ENCODE measurements around the gene GAST.

GAST gene

DNA sequence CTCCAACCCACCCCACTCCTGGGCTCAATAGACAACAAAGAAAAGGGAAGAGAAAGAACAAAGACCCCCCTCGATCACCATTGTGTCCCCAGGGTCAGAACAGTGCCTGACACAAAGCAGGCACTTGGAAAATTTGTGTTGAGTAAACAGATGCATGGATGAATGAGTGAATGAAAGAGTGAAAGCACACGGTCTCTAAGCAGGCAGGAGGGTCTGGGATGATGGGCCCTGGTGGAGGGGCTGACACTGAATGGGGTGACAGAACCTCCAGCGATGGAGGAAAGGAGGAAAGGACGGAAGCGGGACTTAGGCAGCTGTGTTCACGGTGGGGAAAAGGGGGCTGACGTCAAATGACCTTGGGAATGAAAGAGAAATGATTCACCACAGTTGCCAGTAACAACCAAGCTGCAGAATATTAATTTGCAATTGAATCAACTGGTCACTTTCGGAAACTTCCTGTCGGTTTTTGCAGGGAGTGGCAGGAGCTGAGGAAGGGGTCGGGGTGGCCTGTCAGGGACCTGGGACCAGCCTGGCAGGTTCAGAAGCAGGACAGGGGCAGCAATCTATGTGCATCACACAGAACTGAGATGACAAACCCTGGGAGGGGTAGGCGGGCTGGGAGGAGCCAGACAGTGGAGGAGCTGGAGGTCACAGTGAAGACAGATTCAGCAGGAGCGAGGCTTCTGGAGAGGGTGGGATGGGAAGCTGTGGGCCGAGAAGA lies 6.7 kb upstream of the GAST start:
- Histone ChIP-seq H3K4me3 (ENCODE audit: low read length in 2 of 2) (no peak overlapping the region), H2AK5ac (ENCODE audit: low read depth, low read length) (peak overlapping the region; percentile 21), H3K27ac (replicated peaks; ENCODE audit: low read length) (no peak overlapping the region), H3K27me3 (ENCODE audit: control insufficient read depth in 3 of 3, insufficient read depth in 3 of 3, low read depth in 1 of 3, low read length in 3 of 3) (no peaks in the 10 kb centered on the region), H4K91ac (ENCODE audit: low read depth, low read length, poor library complexity) (no peak overlapping the region), H2BK15ac (ENCODE audit: low read length) (no peak overlapping the region), H3K18ac (ENCODE audit: low read length) (no peak overlapping the region), H3K4me2 (ENCODE audit: insufficient read depth, low read length, poor library complexity, severe bottlenecking) (no peak overlapping the region), H2BK120ac (ENCODE audit: low read depth, low read length) (no peak overlapping the region), H3K4me1 (ENCODE audit: control insufficient read depth in 2 of 2, insufficient read depth in 1 of 2, low read depth in 1 of 2, low read length in 2 of 2) (peaks cover 9 to 19% of the 10 kb centered on the region in 2 donors), H3K23ac (ENCODE audit: low read depth, low read length, poor library complexity) (no peak overlapping the region), H3K79me1 (ENCODE audit: low read depth, low read length) (no peaks in the 10 kb centered on the region), H2BK12ac (ENCODE audit: low read length) (no peak overlapping the region), H3K9ac (ENCODE audit: low read depth, low read length, poor library complexity) (no peak overlapping the region), H4K8ac (ENCODE audit: low read depth, low read length) (no peak overlapping the region), H3K9me3 (replicated peaks in 1 of 2; ENCODE audit: control insufficient read depth in 2 of 2, insufficient read depth in 1 of 2, low read depth in 1 of 2, low read length in 2 of 2) (peaks cover 0 to 2% of the 10 kb centered on the region in 2 donors), H3K4ac (ENCODE audit: low read length) (no peak overlapping the region), H3K36me3 (replicated peaks in 1 of 2; ENCODE audit: control insufficient read depth in 2 of 2, insufficient read depth in 2 of 2, low read length in 2 of 2) (no peaks in the 10 kb centered on the region), H3K14ac (ENCODE audit: low read length) (no peak overlapping the region), H2BK5ac (ENCODE audit: low read length) (no peak overlapping the region), H2AFZ (ENCODE audit: low read length) (peak overlapping the region; percentile 13)
- DNase-seq (ENCODE audit: low spot score) = peak; percentile 48
- no CpG with 5 or more reads among the region's 13 CpGs for WGBS, 2 donors (ENCODE audit: extremely low coverage in 2 of 2, insufficient read length in 2 of 2, insufficient replicate concordance in 1 of 2)

- H3K9ac ChIP-seq (ENCODE audit: low read depth, low read length, poor library complexity) = no peak overlapping the region
- H2BK15ac ChIP-seq (ENCODE audit: low read length) = no peak overlapping the region
- H3K23ac ChIP-seq (ENCODE audit: low read depth, low read length, poor library complexity) = no peak overlapping the region
- no peak overlapping the region for H3K27ac ChIP-seq (replicated peaks; ENCODE audit: low read length)
- H3K4me1 ChIP-seq (ENCODE audit: control insufficient read depth in 2 of 2, insufficient read depth in 1 of 2, low read depth in 1 of 2, low read length in 2 of 2) = peaks cover 11 to 25% of the 10 kb centered on the region in 2 donors
- no peak for DNase-seq (ENCODE audit: low spot score)
- no peaks in the 10 kb centered on the region for H3K27me3 ChIP-seq (ENCODE audit: control insufficient read depth in 3 of 3, insufficient read depth in 3 of 3, low read depth in 1 of 3, low read length in 3 of 3)
- H3K9me3 ChIP-seq (replicated peaks in 1 of 2; ENCODE audit: control insufficient read depth in 2 of 2, insufficient read depth in 1 of 2, low read depth in 1 of 2, low read length in 2 of 2) = peaks cover 0 to 2% of the 10 kb centered on the region in 2 donors
- H3K4me3 ChIP-seq (ENCODE audit: low read length in 2 of 2) = no peak overlapping the region
- H2BK5ac ChIP-seq (ENCODE audit: low read length) = no peak overlapping the region
- WGBS, 2 donors (ENCODE audit: extremely low coverage in 2 of 2, insufficient read length in 2 of 2, insufficient replicate concordance in 1 of 2) = no CpG with 5 or more reads among the region's 10 CpGs
- H4K91ac ChIP-seq (ENCODE audit: low read depth, low read length, poor library complexity) = no peak overlapping the region
- no peak overlapping the region for H2BK12ac ChIP-seq (ENCODE audit: low read length)
- no peak overlapping the region for H3K4ac ChIP-seq (ENCODE audit: low read length)
- H2BK120ac ChIP-seq (ENCODE audit: low read depth, low read length) = no peak overlapping the region
- no peaks in the 10 kb centered on the region for H3K36me3 ChIP-seq (replicated peaks in 1 of 2; ENCODE audit: control insufficient read depth in 2 of 2, insufficient read depth in 2 of 2, low read length in 2 of 2)
- no peak overlapping the region for H2AFZ ChIP-seq (ENCODE audit: low read length)
- no peaks in the 10 kb centered on the region for H3K79me1 ChIP-seq (ENCODE audit: low read depth, low read length)
- H3K4me2 ChIP-seq (ENCODE audit: insufficient read depth, low read length, poor library complexity, severe bottlenecking) = no peak overlapping the region
- H2AK5ac ChIP-seq (ENCODE audit: low read depth, low read length) = no peak overlapping the region
- no peak overlapping the region for H3K14ac ChIP-seq (ENCODE audit: low read length)
- H3K18ac ChIP-seq (ENCODE audit: low read length) = no peak overlapping the region
- no peak overlapping the region for H4K8ac ChIP-seq (ENCODE audit: low read depth, low read length)
Measured at GRCh38 chr17:41707803-41708669, 4.1 kb upstream of the GAST start.

- no peaks in the 10 kb centered on the region for H3K36me3 ChIP-seq (replicated peaks in 1 of 2; ENCODE audit: control insufficient read depth in 2 of 2, insufficient read depth in 2 of 2, low read length in 2 of 2)
- no peak overlapping the region for H3K23ac ChIP-seq (ENCODE audit: low read depth, low read length, poor library complexity)
- no peak overlapping the region for H3K27ac ChIP-seq (replicated peaks; ENCODE audit: low read length)
- no peak overlapping the region for H2BK5ac ChIP-seq (ENCODE audit: low read length)
- no peak overlapping the region for H2BK12ac ChIP-seq (ENCODE audit: low read length)
- H3K79me1 ChIP-seq (ENCODE audit: low read depth, low read length) = no peaks in the 10 kb centered on the region
- no peak overlapping the region for H3K4me3 ChIP-seq (ENCODE audit: low read length in 2 of 2)
- H3K4me2 ChIP-seq (ENCODE audit: insufficient read depth, low read length, poor library complexity, severe bottlenecking) = no peak overlapping the region
- no peak overlapping the region for H2BK120ac ChIP-seq (ENCODE audit: low read depth, low read length)
- no peak overlapping the region for H2BK15ac ChIP-seq (ENCODE audit: low read length)
- peaks cover 0 to 2% of the 10 kb centered on the region in 2 donors for H3K9me3 ChIP-seq (replicated peaks in 1 of 2; ENCODE audit: control insufficient read depth in 2 of 2, insufficient read depth in 1 of 2, low read depth in 1 of 2, low read length in 2 of 2)
- H4K8ac ChIP-seq (ENCODE audit: low read depth, low read length) = no peak overlapping the region
- no CpG with 5 or more reads among the region's 8 CpGs for WGBS, 2 donors (ENCODE audit: extremely low coverage in 2 of 2, insufficient read length in 2 of 2, insufficient replicate concordance in 1 of 2)
- no peak overlapping the region for H3K14ac ChIP-seq (ENCODE audit: low read length)
- no peak overlapping the region for H3K18ac ChIP-seq (ENCODE audit: low read length)
- H3K27me3 ChIP-seq (ENCODE audit: control insufficient read depth in 3 of 3, insufficient read depth in 3 of 3, low read depth in 1 of 3, low read length in 3 of 3) = no peaks in the 10 kb centered on the region
- no peak overlapping the region for H2AFZ ChIP-seq (ENCODE audit: low read length)
- H2AK5ac ChIP-seq (ENCODE audit: low read depth, low read length) = no peak overlapping the region
- H3K4me1 ChIP-seq (ENCODE audit: control insufficient read depth in 2 of 2, insufficient read depth in 1 of 2, low read depth in 1 of 2, low read length in 2 of 2) = peaks cover 4 to 17% of the 10 kb centered on the region in 2 donors
- DNase-seq (ENCODE audit: low spot score) = no peak
- H3K9ac ChIP-seq (ENCODE audit: low read depth, low read length, poor library complexity) = no peak overlapping the region
- no peak overlapping the region for H3K4ac ChIP-seq (ENCODE audit: low read length)
- H4K91ac ChIP-seq (ENCODE audit: low read depth, low read length, poor library complexity) = no peak overlapping the region
Measured at GRCh38 chr17:41710472-41711090, 1.6 kb upstream of the GAST start.
